Chondrocyte (in vitro differentiated cells): ENCODE results near the gene ARL2. TPM values are rescaled to one million over a fixed set of nuclear protein-coding genes. Genes with fewer than 3 reads are reported as not detected.

Experiments
- DNase-seq: peaks from one replicate; pipeline ENCODE4 v3.0.0; 2021; ENCODE audit warnings: mixed read lengths, low spot score
- H3K27ac Mint-ChIP-seq: one replicate; pipeline ENCODE4 v1.8.0; 2021; ENCODE audit warnings: mild to moderate bottlenecking, moderate library complexity, mixed read lengths; ENCODE audit not compliant: unreplicated experiment
- H3K27me3 Mint-ChIP-seq: 2 replicates; pipeline ENCODE4 v1.8.0; 2021; ENCODE audit warnings: low read depth, mixed read lengths
- H3K36me3 Mint-ChIP-seq: 2 replicates; pipeline ENCODE4 v1.8.0; 2021; ENCODE audit warnings: low read depth, mixed read lengths
- H3K4me1 Mint-ChIP-seq: 2 replicates; pipeline ENCODE4 v1.8.0; 2021; ENCODE audit warnings: low read depth, mild to moderate bottlenecking, mixed read lengths
- H3K4me3 Mint-ChIP-seq: one replicate; pipeline ENCODE4 v1.8.0; 2021; ENCODE audit warnings: mild to moderate bottlenecking, moderate library complexity, mixed read lengths; ENCODE audit not compliant: unreplicated experiment
- H3K9me3 Mint-ChIP-seq: 2 replicates; pipeline ENCODE4 v1.8.0; 2021; ENCODE audit warnings: low read depth, mixed read lengths
- total RNA-seq: library from RNA; stranded (reverse); gene quantifications from 3 replicates; pipeline ENCODE4 v1.2.1, GENCODE V29; 2021
- TF ChIP-seq, protein P1 (sequence below): fragments of 200-600 bp; sonication (generic); IDR thresholded peaks from 2 replicates; pipeline ENCODE4 v1.5.0; 2021; ENCODE audit warnings: antibody characterized with exemption, mild to moderate bottlenecking, moderate library complexity

ARL2 gene
- total RNA-seq, 1 donor from 2014 or later = 85.5 TPM

DNA sequence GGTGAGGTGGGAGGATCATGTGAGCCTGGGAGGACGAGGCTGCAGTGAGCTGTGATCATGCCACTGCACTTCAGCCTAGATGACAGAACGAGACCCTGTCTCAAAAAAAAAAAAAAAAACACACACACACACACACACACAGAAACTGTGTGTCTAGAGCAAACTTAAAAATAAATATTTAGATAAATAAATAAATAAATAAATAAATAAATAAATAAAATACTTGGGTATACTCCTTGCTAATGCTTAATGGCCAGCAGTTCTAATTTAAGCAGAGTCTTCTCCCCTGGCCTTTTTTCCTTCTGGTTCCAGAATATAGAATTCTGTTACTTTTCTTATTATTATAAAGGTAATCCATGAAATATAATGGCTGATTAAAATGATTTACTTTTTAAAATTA is 5.1 kb upstream of the ARL2 start:
- H3K27me3 Mint-ChIP-seq = no peaks in the 10 kb centered on the region
- H3K27ac Mint-ChIP-seq = no peak overlapping the region
- H3K4me3 Mint-ChIP-seq = no peak overlapping the region
- no peak for DNase-seq
- no peaks in the 10 kb centered on the region for H3K9me3 Mint-ChIP-seq
- TF ChIP-seq, protein P1, sequence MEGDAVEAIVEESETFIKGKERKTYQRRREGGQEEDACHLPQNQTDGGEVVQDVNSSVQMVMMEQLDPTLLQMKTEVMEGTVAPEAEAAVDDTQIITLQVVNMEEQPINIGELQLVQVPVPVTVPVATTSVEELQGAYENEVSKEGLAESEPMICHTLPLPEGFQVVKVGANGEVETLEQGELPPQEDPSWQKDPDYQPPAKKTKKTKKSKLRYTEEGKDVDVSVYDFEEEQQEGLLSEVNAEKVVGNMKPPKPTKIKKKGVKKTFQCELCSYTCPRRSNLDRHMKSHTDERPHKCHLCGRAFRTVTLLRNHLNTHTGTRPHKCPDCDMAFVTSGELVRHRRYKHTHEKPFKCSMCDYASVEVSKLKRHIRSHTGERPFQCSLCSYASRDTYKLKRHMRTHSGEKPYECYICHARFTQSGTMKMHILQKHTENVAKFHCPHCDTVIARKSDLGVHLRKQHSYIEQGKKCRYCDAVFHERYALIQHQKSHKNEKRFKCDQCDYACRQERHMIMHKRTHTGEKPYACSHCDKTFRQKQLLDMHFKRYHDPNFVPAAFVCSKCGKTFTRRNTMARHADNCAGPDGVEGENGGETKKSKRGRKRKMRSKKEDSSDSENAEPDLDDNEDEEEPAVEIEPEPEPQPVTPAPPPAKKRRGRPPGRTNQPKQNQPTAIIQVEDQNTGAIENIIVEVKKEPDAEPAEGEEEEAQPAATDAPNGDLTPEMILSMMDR = no peak
- peaks cover 15% of the 10 kb centered on the region for H3K4me1 Mint-ChIP-seq
- no peaks in the 10 kb centered on the region for H3K36me3 Mint-ChIP-seq

GRCh38 chr11:65013130-65013887 is 651 bp upstream of the ARL2 start:
- H3K4me1 Mint-ChIP-seq = peaks cover 15% of the 10 kb centered on the region
- H3K27me3 Mint-ChIP-seq = no peaks in the 10 kb centered on the region
- TF ChIP-seq, protein P1 = peak; percentile 74
- H3K4me3 Mint-ChIP-seq = peak overlapping the region; percentile 82
- H3K27ac Mint-ChIP-seq = peak overlapping the region; percentile 97
- H3K9me3 Mint-ChIP-seq = no peaks in the 10 kb centered on the region
- no peak for DNase-seq
- peaks cover 8% of the 10 kb centered on the region for H3K36me3 Mint-ChIP-seq

DNA sequence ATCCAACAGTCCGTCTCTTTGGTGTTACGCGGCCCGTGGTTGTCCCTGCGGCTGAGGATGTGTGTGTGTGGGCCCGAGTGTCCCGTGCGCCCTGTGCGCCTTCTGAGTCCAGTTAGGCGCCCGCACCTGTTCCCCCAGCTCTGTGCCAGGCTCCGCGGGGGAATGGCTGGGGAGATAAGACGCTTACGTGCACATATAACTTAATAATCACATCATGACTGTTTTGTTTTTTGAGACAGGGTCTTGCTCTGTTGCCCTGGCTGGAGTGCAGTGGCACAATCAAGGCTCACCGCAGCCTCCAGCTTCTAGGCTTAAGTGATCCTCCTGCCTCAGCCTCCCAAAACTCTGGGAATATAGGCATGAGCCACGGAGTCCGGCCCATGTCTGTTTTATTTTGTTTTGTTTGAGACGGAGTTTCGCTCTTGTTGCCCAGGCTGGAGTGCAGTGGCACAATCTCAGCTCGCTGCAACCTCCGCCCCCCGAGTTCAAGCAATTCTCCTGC is 817 bp downstream of the ARL2 start:
- Mint-ChIP-seq H3K27me3 (no peaks in the 10 kb centered on the region), H3K27ac (peak overlapping the region; percentile 88)

GRCh38 chr11:65016705-65017104 is 2.7 kb downstream of the ARL2 start:
- Mint-ChIP-seq H3K27me3 (no peaks in the 10 kb centered on the region), H3K4me1 (peaks cover 15% of the 10 kb centered on the region), H3K4me3 (no peak overlapping the region), H3K9me3 (no peaks in the 10 kb centered on the region), H3K27ac (peak overlapping the region; percentile 50), H3K36me3 (peaks cover 13% of the 10 kb centered on the region)
- no peak for DNase-seq
- TF ChIP-seq, protein P1 = no peak

More for the DNA sequence above, 817 bp downstream of the ARL2 start:
- H3K9me3 Mint-ChIP-seq = no peaks in the 10 kb centered on the region
- peaks cover 15% of the 10 kb centered on the region for H3K4me1 Mint-ChIP-seq
- H3K36me3 Mint-ChIP-seq = peaks cover 11% of the 10 kb centered on the region
- peak overlapping the region; percentile 79 for H3K4me3 Mint-ChIP-seq
- TF ChIP-seq, protein P1 = no peak
- DNase-seq = no peak

- Mint-ChIP-seq H3K9me3 (no peaks in the 10 kb centered on the region), H3K27me3 (no peaks in the 10 kb centered on the region), H3K27ac (no peak overlapping the region), H3K36me3 (peaks cover 16% of the 10 kb centered on the region), H3K4me3 (no peak overlapping the region), H3K4me1 (peaks cover 14% of the 10 kb centered on the region)
- TF ChIP-seq, protein P1 = no peak
- no peak for DNase-seq
Observed at GRCh38 chr11:65017937-65018336, 4.0 kb downstream of the ARL2 start.
